Measurements from ENCODE around the gene HK1. TPM values are rescaled to one million over a fixed set of nuclear protein-coding genes. Genes with fewer than 3 reads are reported as not detected.

Gene HK1
- total RNA-seq, 1 experiment from 2014 or later: 140 TPM

GRCh38 chr10:69246581-69247312, 31.5 kb upstream of the HK1 start:
- Histone ChIP-seq H3K9me2 (ENCODE audit: insufficient read depth) (no peaks in the 10 kb centered on the region), H3K9me3 (ENCODE audit: insufficient read depth, low read depth) (no peaks in the 10 kb centered on the region), H3K36me3 (ENCODE audit: low read depth) (peaks cover 82% of the 10 kb centered on the region), H3F3A (ENCODE audit: insufficient read depth, low read depth) (peaks cover 32% of the 10 kb centered on the region), H3K4me1 (replicated peaks; ENCODE audit: insufficient read depth) (no peaks in the 10 kb centered on the region), H3K4me3 (no peak overlapping the region), H4K20me1 (ENCODE audit: insufficient read depth) (peaks cover 29% of the 10 kb centered on the region), H3K79me2 (ENCODE audit: low read depth) (peaks cover 4% of the 10 kb centered on the region; the same call in 1 of the 2 replicates), H2AFZ (no peak overlapping the region), H3K4me2 (no peak overlapping the region), H3K27ac (no peak overlapping the region), H3K27me3 (ENCODE audit: insufficient read depth, low read depth) (no peaks in the 10 kb centered on the region)
- TF ChIP-seq EZH2 (IDR thresholded peaks at IDR 0.05; ENCODE audit: low read depth): no peak
- intact Hi-C loops (cut with micrococcal nuclease; ENCODE audit: unreplicated experiment): no loop called here
- no peak for DNase-seq
- ChIA-PET POLR2A (ENCODE audit: unreplicated experiment) (no interaction called here), CTCF (interaction anchor here (0.7 kb wide), 2 partner anchors 40 to 693 kb away, joined by 3 read pairs; no protein-coding TSS in a partner anchor)
- no TSS peak for BruUV-seq (replicated peaks)

- DNase-seq: no peak
- Histone ChIP-seq H3K36me3 (ENCODE audit: low read depth) (peaks cover 84% of the 10 kb centered on the region), H3K4me2 (no peak overlapping the region), H3K27ac (no peak overlapping the region), H3K9me3 (ENCODE audit: insufficient read depth, low read depth) (no peaks in the 10 kb centered on the region), H3K27me3 (ENCODE audit: insufficient read depth, low read depth) (no peaks in the 10 kb centered on the region), H3K79me2 (ENCODE audit: low read depth) (peaks cover 4% of the 10 kb centered on the region; the same call in 1 of the 2 replicates), H2AFZ (no peak overlapping the region), H3F3A (ENCODE audit: insufficient read depth, low read depth) (peaks cover 32% of the 10 kb centered on the region), H3K9me2 (ENCODE audit: insufficient read depth) (no peaks in the 10 kb centered on the region), H4K20me1 (ENCODE audit: insufficient read depth) (peaks cover 29% of the 10 kb centered on the region), H3K4me3 (no peak overlapping the region), H3K4me1 (replicated peaks; ENCODE audit: insufficient read depth) (no peaks in the 10 kb centered on the region)
- POLR2A ChIA-PET (ENCODE audit: unreplicated experiment): interaction anchor here (0.6 kb wide), 1 partner anchor 15 kb away, joined by 5 read pairs; no protein-coding TSS in a partner anchor
- intact Hi-C loops (cut with micrococcal nuclease; ENCODE audit: unreplicated experiment): no loop called here
- CTCF ChIA-PET: interaction anchor here (0.7 kb wide), 1 partner anchor 693 kb away, joined by 3 read pairs; no protein-coding TSS in a partner anchor
- TF ChIP-seq CTCF (conservative IDR thresholded peaks at IDR 0.05) (no peak), EZH2 (IDR thresholded peaks at IDR 0.05; ENCODE audit: low read depth) (no peak)
- no TSS peak for BruUV-seq (replicated peaks)
Observed at GRCh38 chr10:69247313-69247710, 31.0 kb upstream of the HK1 start.

- Histone ChIP-seq H3K27me3 (ENCODE audit: insufficient read depth, low read depth) (no peaks in the 10 kb centered on the region), H4K20me1 (ENCODE audit: insufficient read depth) (peaks cover 24% of the 10 kb centered on the region), H3K4me3 (no peak overlapping the region), H3K4me2 (no peak overlapping the region), H3F3A (ENCODE audit: insufficient read depth, low read depth) (peaks cover 37% of the 10 kb centered on the region), H2AFZ (no peak overlapping the region), H3K9me3 (ENCODE audit: insufficient read depth, low read depth) (no peaks in the 10 kb centered on the region), H3K9me2 (ENCODE audit: insufficient read depth) (no peaks in the 10 kb centered on the region), H3K36me3 (ENCODE audit: low read depth) (peaks cover 82% of the 10 kb centered on the region), H3K79me2 (ENCODE audit: low read depth) (peaks cover 4% of the 10 kb centered on the region; the same call in 1 of the 2 replicates), H3K4me1 (replicated peaks; ENCODE audit: insufficient read depth) (no peaks in the 10 kb centered on the region), H3K27ac (no peak overlapping the region)
- CTCF ChIA-PET: no interaction called here
- intact Hi-C loops (cut with micrococcal nuclease; ENCODE audit: unreplicated experiment): no loop called here
- POLR2A ChIA-PET (ENCODE audit: unreplicated experiment): interaction anchor here (0.6 to 0.7 kb wide), 3 partner anchors 16 to 141 kb away, joined by 3 to 10 read pairs (median 5); no protein-coding TSS in a partner anchor
- TF ChIP-seq EZH2 (IDR thresholded peaks at IDR 0.05; ENCODE audit: low read depth) (no peak), CTCF (conservative IDR thresholded peaks at IDR 0.05) (no peak)
- DNase-seq: no peak
- no TSS peak for BruUV-seq (replicated peaks)
Observed at GRCh38 chr10:69248117-69248730, 30.1 kb upstream of the HK1 start.
